GM12801 (cell line): Measurements from ENCODE around the gene CFAP73.

Experiments used
- TF ChIP-seq, protein P1 (sequence below): IDR thresholded peaks from one replicate; pipeline ENCODE4 v1.5.1; 2011; ENCODE audit warnings: control low read depth; ENCODE audit not compliant: insufficient read length; ENCODE audit errors: extremely low read depth

Gene CFAP73

GRCh38 chr12:113149361-113150150, at the start of gene CFAP73:
Gene CFAP73, plus strand, starts transcription at chr12:113149724. Its CDS starts 134 bp downstream, at chr12:113149858.
- TF ChIP-seq, protein P1, sequence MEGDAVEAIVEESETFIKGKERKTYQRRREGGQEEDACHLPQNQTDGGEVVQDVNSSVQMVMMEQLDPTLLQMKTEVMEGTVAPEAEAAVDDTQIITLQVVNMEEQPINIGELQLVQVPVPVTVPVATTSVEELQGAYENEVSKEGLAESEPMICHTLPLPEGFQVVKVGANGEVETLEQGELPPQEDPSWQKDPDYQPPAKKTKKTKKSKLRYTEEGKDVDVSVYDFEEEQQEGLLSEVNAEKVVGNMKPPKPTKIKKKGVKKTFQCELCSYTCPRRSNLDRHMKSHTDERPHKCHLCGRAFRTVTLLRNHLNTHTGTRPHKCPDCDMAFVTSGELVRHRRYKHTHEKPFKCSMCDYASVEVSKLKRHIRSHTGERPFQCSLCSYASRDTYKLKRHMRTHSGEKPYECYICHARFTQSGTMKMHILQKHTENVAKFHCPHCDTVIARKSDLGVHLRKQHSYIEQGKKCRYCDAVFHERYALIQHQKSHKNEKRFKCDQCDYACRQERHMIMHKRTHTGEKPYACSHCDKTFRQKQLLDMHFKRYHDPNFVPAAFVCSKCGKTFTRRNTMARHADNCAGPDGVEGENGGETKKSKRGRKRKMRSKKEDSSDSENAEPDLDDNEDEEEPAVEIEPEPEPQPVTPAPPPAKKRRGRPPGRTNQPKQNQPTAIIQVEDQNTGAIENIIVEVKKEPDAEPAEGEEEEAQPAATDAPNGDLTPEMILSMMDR, result no peak

DNA sequence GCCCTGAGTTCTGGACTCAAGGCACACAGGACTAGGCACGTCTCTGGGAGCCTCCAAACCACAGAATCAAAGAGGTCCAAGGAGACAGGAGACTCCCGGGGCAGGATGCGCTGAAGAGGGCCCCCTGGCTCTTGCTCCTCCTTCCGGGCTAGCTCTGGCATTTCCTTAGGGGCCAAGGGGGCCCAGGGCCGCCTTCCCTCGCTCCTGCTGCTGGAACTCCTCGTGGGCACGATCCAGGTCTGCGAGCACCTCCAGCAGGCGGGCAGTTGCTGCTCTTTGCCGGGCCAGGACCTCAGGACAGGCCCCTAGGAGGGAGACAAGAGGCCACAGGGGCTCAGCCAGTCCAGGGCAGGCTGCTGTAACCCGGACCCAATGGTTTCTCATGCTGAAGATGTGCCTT, 49.8 kb upstream of the CFAP73 start:
- TF ChIP-seq, protein P1, result no peak

GRCh38 chr12:113101751-113102150, 47.8 kb upstream of the CFAP73 start:
- TF ChIP-seq, protein P1, result no peak

DNA sequence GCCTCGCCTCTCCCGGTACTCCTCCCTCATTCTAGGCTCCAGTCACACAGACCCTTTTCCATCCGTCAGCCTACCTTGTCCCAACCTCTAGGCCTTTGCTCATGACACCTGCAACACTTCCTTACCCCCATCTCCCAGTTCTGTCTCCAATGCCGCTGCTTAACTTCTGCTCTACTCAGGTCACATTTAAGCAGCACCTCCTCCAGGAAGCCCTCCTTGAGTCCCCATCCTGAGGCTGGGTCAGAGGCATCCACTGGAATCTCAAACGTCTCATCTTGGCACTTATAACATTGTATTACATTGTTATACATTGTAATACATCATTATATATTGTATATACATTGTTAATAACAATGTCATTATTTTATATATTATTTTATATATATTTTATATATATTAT, 46.7 kb upstream of the CFAP73 start:
- TF ChIP-seq, protein P1, result no peak

- TF ChIP-seq, protein P1, result no peak
Measured at GRCh38 chr12:113103756-113104450, 45.6 kb upstream of the CFAP73 start.

DNA sequence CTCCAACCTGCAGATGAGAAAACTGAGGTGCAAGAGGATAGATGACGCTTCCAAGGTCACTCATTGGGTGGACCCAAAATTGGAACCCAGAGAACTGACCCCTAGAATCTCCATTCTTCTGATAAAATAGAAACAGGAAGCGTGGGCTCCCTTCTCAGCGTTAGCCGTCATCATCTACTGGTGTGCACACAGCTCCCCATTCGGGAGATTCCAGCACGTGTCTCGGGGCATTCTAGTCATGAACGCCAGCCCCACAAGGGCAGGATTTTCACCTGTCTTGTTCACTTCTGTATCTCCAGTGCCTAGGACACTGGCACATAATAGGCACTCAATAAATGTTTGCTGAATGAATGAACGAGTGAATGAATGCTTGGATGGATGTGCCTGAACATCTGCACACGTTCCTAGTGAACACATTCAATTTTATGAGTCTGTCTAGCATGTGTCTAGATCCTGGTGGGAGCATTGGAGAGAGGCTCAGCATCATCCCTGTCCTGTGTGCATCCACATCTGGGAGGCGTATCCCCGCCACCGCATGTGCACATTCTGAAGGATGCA, 44.5 kb upstream of the CFAP73 start:
- TF ChIP-seq, protein P1, result no peak

- TF ChIP-seq, protein P1, result no peak
Measured at GRCh38 chr12:113105606-113106271, 43.8 kb upstream of the CFAP73 start.
